COLO668 (cell line): ENCODE measurements around the gene ZPR1.
"Not testable (repeated sequence)": the region's sequence is repeated elsewhere in the genome, so short reads cannot be mapped to it uniquely, and the experiment has no call there.

ENCODE experiments used
- DNase-seq: peaks from one replicate; lab custom pipeline; 2025; ENCODE audit not compliant: unreplicated experiment; lab: John Stamatoyannopoulos, UW

Gene ZPR1

GRCh38 chr11:116787786-116788486 lies at the start of gene ZPR1:
ZPR1 (minus strand) TSS chr11:116788023; CDS start chr11:116787990, 33 bp downstream.
- peak; percentile 75 for DNase-seq

- no peak for DNase-seq
Measured at GRCh38 chr11:116836632-116836991, 48.8 kb upstream of the ZPR1 start.

GRCh38 chr11:116835791-116836631 lies 48.2 kb upstream of the ZPR1 start:
- peak; percentile 92 for DNase-seq

GRCh38 chr11:116835042-116835772 lies 47.4 kb upstream of the ZPR1 start:
- no peak for DNase-seq

- not testable (repeated sequence) for DNase-seq
Measured at GRCh38 chr11:116834535-116835041, 46.8 kb upstream of the ZPR1 start.

GRCh38 chr11:116833816-116834534 lies 46.2 kb upstream of the ZPR1 start:
- no peak for DNase-seq

GRCh38 chr11:116833491-116833815 lies 45.6 kb upstream of the ZPR1 start:
- DNase-seq: no peak

- peak; percentile 28 for DNase-seq
Measured at GRCh38 chr11:116832350-116833290, 44.8 kb upstream of the ZPR1 start.

- DNase-seq: no peak
Measured at GRCh38 chr11:116831790-116832349, 44.0 kb upstream of the ZPR1 start.

GRCh38 chr11:116830184-116830912 lies 42.5 kb upstream of the ZPR1 start:
- no peak for DNase-seq

GRCh38 chr11:116829525-116830183 lies 41.8 kb upstream of the ZPR1 start, which contains the start of gene APOC3:
APOC3 (plus strand) TSS chr11:116829907; CDS start chr11:116830583, 676 bp downstream.
- DNase-seq: no peak

- DNase-seq: no peak
Measured at GRCh38 chr11:116828632-116829524, 41.1 kb upstream of the ZPR1 start.

GRCh38 chr11:116827461-116827860 lies 39.6 kb upstream of the ZPR1 start:
- no peak for DNase-seq

- no peak for DNase-seq
Measured at GRCh38 chr11:116826751-116827431, 39.1 kb upstream of the ZPR1 start.

GRCh38 chr11:116825854-116826750 lies 38.3 kb upstream of the ZPR1 start:
- DNase-seq: no peak

- DNase-seq: no peak
Measured at GRCh38 chr11:116825434-116825833, 37.6 kb upstream of the ZPR1 start.
